Neural progenitor cell (in vitro differentiated cells): ENCODE results near the gene SMURF1.

Experiments
- EZH2phosphoT487 ChIP-seq: fragments of 200-600 bp; sonication (generic); IDR thresholded peaks from 2 replicates; pipeline ENCODE4 v1.6.1; 2017; ENCODE audit warnings: antibody characterized with exemption
- TF ChIP-seq, protein P1 (sequence below): fragments of 200-600 bp; sonication (generic); IDR thresholded peaks from 2 replicates; pipeline ENCODE4 v1.5.1; 2017; ENCODE audit warnings: antibody characterized with exemption, mild to moderate bottlenecking

DNA sequence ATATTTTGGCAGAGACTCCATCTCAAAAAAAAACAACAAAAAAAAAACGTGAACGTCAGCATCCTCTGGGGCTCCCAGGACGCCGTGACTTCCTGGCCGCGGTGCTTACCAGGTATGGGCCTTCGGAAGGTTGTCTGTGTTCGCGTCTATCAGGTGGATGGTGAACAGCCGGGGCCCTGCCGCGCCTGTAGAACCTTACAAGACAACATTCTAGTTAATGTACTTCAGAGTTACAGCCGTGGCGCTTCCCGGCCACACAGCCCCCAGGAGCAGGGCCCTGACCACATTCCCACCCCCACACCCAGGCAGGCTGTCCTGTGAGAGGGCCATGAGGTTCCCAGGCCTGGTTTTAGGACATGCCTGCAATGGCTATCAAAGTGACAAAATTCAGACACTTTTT is 111.0 kb downstream of the SMURF1 start:
- TF ChIP-seq, protein P1, sequence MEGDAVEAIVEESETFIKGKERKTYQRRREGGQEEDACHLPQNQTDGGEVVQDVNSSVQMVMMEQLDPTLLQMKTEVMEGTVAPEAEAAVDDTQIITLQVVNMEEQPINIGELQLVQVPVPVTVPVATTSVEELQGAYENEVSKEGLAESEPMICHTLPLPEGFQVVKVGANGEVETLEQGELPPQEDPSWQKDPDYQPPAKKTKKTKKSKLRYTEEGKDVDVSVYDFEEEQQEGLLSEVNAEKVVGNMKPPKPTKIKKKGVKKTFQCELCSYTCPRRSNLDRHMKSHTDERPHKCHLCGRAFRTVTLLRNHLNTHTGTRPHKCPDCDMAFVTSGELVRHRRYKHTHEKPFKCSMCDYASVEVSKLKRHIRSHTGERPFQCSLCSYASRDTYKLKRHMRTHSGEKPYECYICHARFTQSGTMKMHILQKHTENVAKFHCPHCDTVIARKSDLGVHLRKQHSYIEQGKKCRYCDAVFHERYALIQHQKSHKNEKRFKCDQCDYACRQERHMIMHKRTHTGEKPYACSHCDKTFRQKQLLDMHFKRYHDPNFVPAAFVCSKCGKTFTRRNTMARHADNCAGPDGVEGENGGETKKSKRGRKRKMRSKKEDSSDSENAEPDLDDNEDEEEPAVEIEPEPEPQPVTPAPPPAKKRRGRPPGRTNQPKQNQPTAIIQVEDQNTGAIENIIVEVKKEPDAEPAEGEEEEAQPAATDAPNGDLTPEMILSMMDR: no peak
- no peak for TF ChIP-seq EZH2phosphoT487
